GM23338 (cell line): ENCODE measurements around the gene OR6B2. TPM values are rescaled to one million over a fixed set of nuclear protein-coding genes. Genes with fewer than 3 reads are reported as not detected.

Experiments
- ATAC-seq: fragments of 200-7000 bp; cut with Tn5 transposase; 3 replicates; pipeline ENCODE4 v1.9.1; 2020
- DNase-seq: peaks from one replicate; pipeline ENCODE4 v3.0.0-alpha.2; 2015; ENCODE audit warnings: low spot score
- H2AFZ ChIP-seq: fragments of 200-600 bp; sonication (generic); 2 replicates; pipeline ENCODE4 v1.8.0; 2016; ENCODE audit warnings: antibody characterized with exemption, mild to moderate bottlenecking, moderate library complexity
- H3F3A ChIP-seq: fragments of 200-600 bp; sonication (generic); replicated peaks from 2 replicates; pipeline ENCODE4 v1.8.0; 2017; ENCODE audit warnings: antibody characterized with exemption, mixed run types, low read depth
- H3K27ac ChIP-seq: fragments of 200-600 bp; sonication (generic); 2 replicates; pipeline ENCODE4 v1.6.1; 2016; ENCODE audit warnings: low read depth
- H3K27me3 ChIP-seq: fragments of 200-600 bp; sonication (generic); 2 replicates; pipeline ENCODE4 v1.8.0; 2016; ENCODE audit warnings: mild to moderate bottlenecking, mixed run types, moderate library complexity; ENCODE audit not compliant: insufficient read depth
- H3K36me3 ChIP-seq: fragments of 200-600 bp; sonication (generic); 2 replicates; pipeline ENCODE4 v1.8.0; 2016; ENCODE audit warnings: mild to moderate bottlenecking; ENCODE audit not compliant: insufficient read depth
- H3K4me1 ChIP-seq: fragments of 200-600 bp; sonication (generic); 2 replicates; pipeline ENCODE4 v1.8.0; 2016; ENCODE audit warnings: mild to moderate bottlenecking, moderate library complexity; ENCODE audit not compliant: insufficient read depth
- H3K4me2 ChIP-seq: fragments of 200-600 bp; sonication (generic); 2 replicates; pipeline ENCODE4 v1.7.1; 2017; ENCODE audit warnings: mixed run types
- H3K4me3 ChIP-seq: fragments of 200-600 bp; sonication (generic); 2 replicates; pipeline ENCODE4 v1.6.1; 2016; ENCODE audit warnings: mixed run types
- H3K79me2 ChIP-seq: fragments of 200-600 bp; sonication (generic); replicated peaks from 2 replicates; pipeline ENCODE4 v1.8.0; 2017; ENCODE audit warnings: mild to moderate bottlenecking; ENCODE audit not compliant: insufficient read depth
- H3K9me2 ChIP-seq: fragments of 200-600 bp; sonication (generic); 2 replicates; pipeline ENCODE4 v1.8.0; 2017; ENCODE audit not compliant: insufficient read depth
- H4K20me1 ChIP-seq: fragments of 200-600 bp; sonication (generic); replicated peaks from 2 replicates; pipeline ENCODE4 v1.8.0; 2017; ENCODE audit warnings: mild to moderate bottlenecking; ENCODE audit not compliant: insufficient read depth
- H3K27ac Mint-ChIP-seq: 2 replicates; pipeline ENCODE4 v1.8.0; 2020; ENCODE audit warnings: inconsistent platforms, mild to moderate bottlenecking, moderate library complexity, mixed read lengths
- H3K27me3 Mint-ChIP-seq: 3 replicates; pipeline ENCODE4 v1.8.0; 2022; ENCODE audit warnings: low read depth, mild to moderate bottlenecking, moderate library complexity, mixed read lengths, inconsistent platforms; ENCODE audit not compliant: insufficient read depth, poor library complexity
- H3K36me3 Mint-ChIP-seq: 3 replicates; pipeline ENCODE4 v1.8.0; 2021; ENCODE audit warnings: low read depth, mild to moderate bottlenecking, inconsistent platforms, moderate library complexity, mixed read lengths
- H3K4me1 Mint-ChIP-seq: 3 replicates; pipeline ENCODE4 v1.8.0; 2020; ENCODE audit warnings: mild to moderate bottlenecking, inconsistent platforms, mixed read lengths
- H3K4me3 Mint-ChIP-seq: 3 replicates; pipeline ENCODE4 v1.8.0; 2021; ENCODE audit warnings: moderate library complexity, mild to moderate bottlenecking, inconsistent platforms, mixed read lengths
- H3K9me3 Mint-ChIP-seq: 3 replicates; pipeline ENCODE4 v1.8.0; 2020; ENCODE audit warnings: moderate library complexity, mild to moderate bottlenecking, inconsistent platforms, mixed read lengths
- CTCF ChIP-seq, 2 experiments: fragments of 200-600 bp in 1 of 2; sonication (generic) in 1 of 2; conservative IDR thresholded peaks; 2 replicates each; pipeline versions ENCODE4 v1.5.1 to v1.6.1; 2016 to 2017; ENCODE audit warnings: antibody characterized with exemption in 2 of 2, low read depth in 2 of 2, mild to moderate bottlenecking in 2 of 2, moderate library complexity in 1 of 2
- EZH2 ChIP-seq: fragments of 200-600 bp; sonication (generic); IDR thresholded peaks from one replicate; pipeline ENCODE4 v1.8.0; 2017; ENCODE audit warnings: antibody characterized with exemption, mild to moderate bottlenecking, low read depth; ENCODE audit not compliant: unreplicated experiment
- EZH2phosphoT487 ChIP-seq: fragments of 200-600 bp; sonication (generic); IDR thresholded peaks from one replicate; pipeline ENCODE4 v1.8.1; 2018; ENCODE audit warnings: antibody characterized with exemption; ENCODE audit not compliant: unreplicated experiment
- POLR2AphosphoS5 ChIP-seq: IDR thresholded peaks from 2 replicates; pipeline ENCODE4 v1.6.1; 2016; ENCODE audit warnings: antibody characterized with exemption, low read depth
- REST ChIP-seq: IDR thresholded peaks from one replicate; pipeline ENCODE4 v1.6.1; 2018; ENCODE audit warnings: antibody characterized with exemption; ENCODE audit not compliant: unreplicated experiment
- STAT1 ChIP-seq: IDR thresholded peaks from one replicate; pipeline ENCODE4 v1.6.1; 2016; ENCODE audit warnings: antibody characterized with exemption; ENCODE audit not compliant: unreplicated experiment
- ZNF331 ChIP-seq: fragments of 250-450 bp; sonication (Bioruptor Pico); IDR thresholded peaks from 2 replicates; pipeline ENCODE4 v1.5.0; 2020; ENCODE audit warnings: low read depth, mild to moderate bottlenecking, moderate library complexity
- polyA plus RNA-seq: library from polyadenylated mRNA; unstranded; fragments of >200 nt; fragmentation: Nextera tagmentation; extraction: Ambion mirVana; gene quantifications from 2 replicates; pipeline ENCODE4 v1.2.1, GENCODE V29; 2016
- total RNA-seq: library from RNA; depleted of rRNA; stranded (reverse); fragments of >200 nt; shearing (Covaris generic); gene quantifications from 2 replicates; pipeline ENCODE4 v1.2.3, GENCODE V29; 2014

Gene OR6B2
- total and polyA plus RNA-seq, 2 experiments from 2014 or later, result not detected

- H3K9me3 Mint-ChIP-seq, result peaks cover 55% of the 10 kb centered on the region
- H3K4me3 Mint-ChIP-seq, result no peak overlapping the region
- no peak for ATAC-seq
Observed at GRCh38 chr2:240078631-240079030, 48.4 kb upstream of the OR6B2 start.

GRCh38 chr2:240077442-240077841 is 47.2 kb upstream of the OR6B2 start:
- H3K27me3 Mint-ChIP-seq, result no peaks in the 10 kb centered on the region
- no peaks in the 10 kb centered on the region for H3K4me1 Mint-ChIP-seq
- no peak for TF ChIP-seq EZH2
- no peak for TF ChIP-seq EZH2phosphoT487
- no peak for TF ChIP-seq POLR2AphosphoS5
- no peak for TF ChIP-seq CTCF (conservative IDR thresholded peaks at IDR 0.05; ENCODE audit: low read depth in 2 of 2)
- no peak for TF ChIP-seq ZNF331 (CRISPR knock-in tag)
- no peak for TF ChIP-seq STAT1
- Histone ChIP-seq H3K4me3 (no peak overlapping the region), H3K4me2 (no peak overlapping the region), H3K36me3 (0 out of 2 replicates have a peak, but pooled peaks cover 4% of the 10 kb centered on the region), H3K27me3 (no peaks in the 10 kb centered on the region), H2AFZ (no peak overlapping the region), H3K4me1 (no peaks in the 10 kb centered on the region), H3K27ac (no peak overlapping the region), H3K79me2 (no peaks in the 10 kb centered on the region), H3F3A (no peaks in the 10 kb centered on the region), H3K9me2 (peaks cover 14% of the 10 kb centered on the region; the same call in 1 of the 2 replicates), H4K20me1 (no peaks in the 10 kb centered on the region)
- H3K36me3 Mint-ChIP-seq, result peaks cover 23% of the 10 kb centered on the region
- H3K4me3 Mint-ChIP-seq, result no peak overlapping the region
- H3K9me3 Mint-ChIP-seq, result peaks cover 55% of the 10 kb centered on the region
- no peak overlapping the region for H3K27ac Mint-ChIP-seq
- DNase-seq (no peak), ATAC-seq (no peak)

More at GRCh38 chr2:240078631-240079030, 48.4 kb upstream of the OR6B2 start:
- no peak overlapping the region for H3K27ac ChIP-seq
- no peaks in the 10 kb centered on the region for H4K20me1 ChIP-seq
- no peak for DNase-seq
- H3K36me3 ChIP-seq, result 0 out of 2 replicates have a peak, but pooled peaks cover 4% of the 10 kb centered on the region
- Mint-ChIP-seq H3K27ac (no peak overlapping the region), H3K27me3 (no peaks in the 10 kb centered on the region), H3K36me3 (peaks cover 23% of the 10 kb centered on the region), H3K4me1 (no peaks in the 10 kb centered on the region)
- peaks cover 10% of the 10 kb centered on the region; the same call in 1 of the 2 replicates for H3K9me2 ChIP-seq
- no peak overlapping the region for H3K4me2 ChIP-seq
- H3F3A ChIP-seq, result no peaks in the 10 kb centered on the region
- no peaks in the 10 kb centered on the region for H3K27me3 ChIP-seq
- TF ChIP-seq REST, result no peak
- no peak overlapping the region for H3K4me3 ChIP-seq
- H3K4me1 ChIP-seq, result no peaks in the 10 kb centered on the region
- no peak overlapping the region for H2AFZ ChIP-seq
- no peaks in the 10 kb centered on the region for H3K79me2 ChIP-seq
